ENCODE data around the gene PKD1L1.

DNA sequence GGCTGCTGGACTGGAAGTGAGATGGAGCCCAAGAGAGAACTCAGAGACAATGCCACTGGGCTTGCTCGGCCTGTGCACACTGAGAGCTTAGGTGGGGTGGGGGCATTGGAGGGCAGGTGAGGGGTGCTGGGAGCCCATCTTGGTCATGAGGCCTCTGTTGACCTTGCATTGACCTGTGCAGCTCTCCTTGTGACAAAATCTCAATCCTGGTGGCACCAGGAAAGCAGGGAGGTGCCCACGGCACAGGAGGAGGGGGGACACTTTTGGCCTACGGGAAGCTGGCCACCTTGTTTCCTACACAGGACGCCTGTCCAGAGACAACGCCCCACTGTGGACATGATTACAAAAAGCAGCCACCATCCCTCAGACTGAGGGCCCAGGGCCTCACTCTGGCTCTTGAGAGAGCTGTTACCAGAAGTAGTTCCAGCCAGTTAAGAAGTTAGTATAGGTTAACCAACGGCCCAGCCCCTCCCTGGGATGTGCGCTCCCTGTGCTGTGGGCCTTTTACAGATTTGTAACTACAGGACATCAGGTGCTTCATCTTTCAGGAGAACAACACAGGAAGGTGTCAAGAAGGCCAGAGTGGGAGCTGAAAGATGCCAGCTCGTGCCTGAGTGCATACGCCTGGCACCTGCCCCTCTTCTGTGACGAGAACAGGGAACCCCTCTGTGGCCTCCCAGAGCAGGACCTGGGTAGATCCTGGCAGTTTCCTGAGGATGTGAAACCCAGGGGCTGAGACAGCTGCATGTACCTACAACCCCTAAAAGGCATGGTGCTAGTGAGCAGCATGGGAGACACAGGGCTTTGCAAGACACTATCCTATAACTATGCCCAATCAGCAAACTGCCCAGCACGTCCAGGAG, 10.3 kb downstream of the PKD1L1 start:
- TF ChIP-seq, protein P1, sequence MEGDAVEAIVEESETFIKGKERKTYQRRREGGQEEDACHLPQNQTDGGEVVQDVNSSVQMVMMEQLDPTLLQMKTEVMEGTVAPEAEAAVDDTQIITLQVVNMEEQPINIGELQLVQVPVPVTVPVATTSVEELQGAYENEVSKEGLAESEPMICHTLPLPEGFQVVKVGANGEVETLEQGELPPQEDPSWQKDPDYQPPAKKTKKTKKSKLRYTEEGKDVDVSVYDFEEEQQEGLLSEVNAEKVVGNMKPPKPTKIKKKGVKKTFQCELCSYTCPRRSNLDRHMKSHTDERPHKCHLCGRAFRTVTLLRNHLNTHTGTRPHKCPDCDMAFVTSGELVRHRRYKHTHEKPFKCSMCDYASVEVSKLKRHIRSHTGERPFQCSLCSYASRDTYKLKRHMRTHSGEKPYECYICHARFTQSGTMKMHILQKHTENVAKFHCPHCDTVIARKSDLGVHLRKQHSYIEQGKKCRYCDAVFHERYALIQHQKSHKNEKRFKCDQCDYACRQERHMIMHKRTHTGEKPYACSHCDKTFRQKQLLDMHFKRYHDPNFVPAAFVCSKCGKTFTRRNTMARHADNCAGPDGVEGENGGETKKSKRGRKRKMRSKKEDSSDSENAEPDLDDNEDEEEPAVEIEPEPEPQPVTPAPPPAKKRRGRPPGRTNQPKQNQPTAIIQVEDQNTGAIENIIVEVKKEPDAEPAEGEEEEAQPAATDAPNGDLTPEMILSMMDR (IDR thresholded peaks at IDR 0.05), result no peak
- TF ChIP-seq POLR2AphosphoS5 (IDR thresholded peaks at IDR 0.05), result no peak

All from sigmoid colon (tissue), 4 donors.